ENCODE data around the gene TRIM4.
A peak's percentile ranks its signal among the peaks of the same experiment; 100 is the strongest.
"Not testable (repeated sequence)": the region's sequence is repeated elsewhere in the genome, so short reads cannot be mapped to it uniquely, and the experiment has no call there.

TRIM4 gene

GRCh38 chr7:99881370-99881769 lies 38.0 kb downstream of the TRIM4 start:
- Histone ChIP-seq H3K4me3 (ENCODE audit: low read depth, low read length) (no peak overlapping the region), H3K36me3 (ENCODE audit: control insufficient read depth, insufficient read depth, low read length) (no peaks in the 10 kb centered on the region), H3K9me3 (ENCODE audit: control insufficient read depth, insufficient read depth, low read length) (no peaks in the 10 kb centered on the region), H3K4me1 (ENCODE audit: control insufficient read depth, insufficient read depth, low read length) (no peaks in the 10 kb centered on the region), H3K27ac (ENCODE audit: low read depth, low read length) (no peak overlapping the region), H3K27me3 (ENCODE audit: control insufficient read depth, insufficient read depth, low read length) (no peaks in the 10 kb centered on the region), H3K9ac (ENCODE audit: low read depth, low read length) (no peak overlapping the region)

GRCh38 chr7:99876933-99877332 lies 42.4 kb downstream of the TRIM4 start, which contains the start of gene OR2AE1:
Gene OR2AE1, minus strand, starts transcription at chr7:99877033. Its CDS starts 0 bp downstream, at chr7:99877033.
- no peak within 1 kb of the TSS for H3K4me3 ChIP-seq (ENCODE audit: low read depth, low read length)
- no peaks in the 10 kb centered on the region for H3K36me3 ChIP-seq (ENCODE audit: control insufficient read depth, insufficient read depth, low read length)
- H3K4me1 ChIP-seq (ENCODE audit: control insufficient read depth, insufficient read depth, low read length): no peaks in the 10 kb centered on the region
- no peak within 1 kb of the TSS for H3K27ac ChIP-seq (ENCODE audit: low read depth, low read length)
- no peaks in the 10 kb centered on the region for H3K27me3 ChIP-seq (ENCODE audit: control insufficient read depth, insufficient read depth, low read length)
- no peaks in the 10 kb centered on the region for H3K9me3 ChIP-seq (ENCODE audit: control insufficient read depth, insufficient read depth, low read length)
- H3K9ac ChIP-seq (ENCODE audit: low read depth, low read length): no peak within 1 kb of the TSS

- no peaks in the 10 kb centered on the region for H3K9me3 ChIP-seq (ENCODE audit: control insufficient read depth, insufficient read depth, low read length)
- no peak overlapping the region for H3K9ac ChIP-seq (ENCODE audit: low read depth, low read length)
- H3K27me3 ChIP-seq (ENCODE audit: control insufficient read depth, insufficient read depth, low read length): no peaks in the 10 kb centered on the region
- H3K4me1 ChIP-seq (ENCODE audit: control insufficient read depth, insufficient read depth, low read length): no peaks in the 10 kb centered on the region
- H3K4me3 ChIP-seq (ENCODE audit: low read depth, low read length): no peak overlapping the region
- H3K27ac ChIP-seq (ENCODE audit: low read depth, low read length): no peak overlapping the region
- H3K36me3 ChIP-seq (ENCODE audit: control insufficient read depth, insufficient read depth, low read length): no peaks in the 10 kb centered on the region
These were observed 42.8 kb downstream of the TRIM4 start for GRCh38 chr7:99876491-99876890.

- Histone ChIP-seq H3K27me3 (ENCODE audit: control insufficient read depth, insufficient read depth, low read length) (no peaks in the 10 kb centered on the region), H3K9ac (ENCODE audit: low read depth, low read length) (no peak overlapping the region), H3K27ac (ENCODE audit: low read depth, low read length) (peak overlapping the region; percentile 30), H3K9me3 (ENCODE audit: control insufficient read depth, insufficient read depth, low read length) (peaks cover 3% of the 10 kb centered on the region; the same call in 1 of the 2 replicates), H3K4me1 (ENCODE audit: control insufficient read depth, insufficient read depth, low read length) (no peaks in the 10 kb centered on the region), H3K4me3 (ENCODE audit: low read depth, low read length) (no peak overlapping the region), H3K36me3 (ENCODE audit: control insufficient read depth, insufficient read depth, low read length) (no peaks in the 10 kb centered on the region)
These were observed 51.1 kb downstream of the TRIM4 start for GRCh38 chr7:99868246-99868645.

GRCh38 chr7:99867477-99867876 lies 51.9 kb downstream of the TRIM4 start:
- H3K4me1 ChIP-seq (ENCODE audit: control insufficient read depth, insufficient read depth, low read length); H3K9me3 ChIP-seq (ENCODE audit: control insufficient read depth, insufficient read depth, low read length); H3K27me3 ChIP-seq (ENCODE audit: control insufficient read depth, insufficient read depth, low read length); H3K36me3 ChIP-seq (ENCODE audit: control insufficient read depth, insufficient read depth, low read length); H3K4me3 ChIP-seq (ENCODE audit: low read depth, low read length); H3K9ac ChIP-seq (ENCODE audit: low read depth, low read length); H3K27ac ChIP-seq (ENCODE audit: low read depth, low read length): not testable (repeated sequence)

- Histone ChIP-seq H3K4me1 (ENCODE audit: control insufficient read depth, insufficient read depth, low read length) (no peaks in the 10 kb centered on the region), H3K36me3 (ENCODE audit: control insufficient read depth, insufficient read depth, low read length) (no peaks in the 10 kb centered on the region), H3K27me3 (ENCODE audit: control insufficient read depth, insufficient read depth, low read length) (no peaks in the 10 kb centered on the region), H3K9me3 (ENCODE audit: control insufficient read depth, insufficient read depth, low read length) (peaks cover 3% of the 10 kb centered on the region; the same call in 1 of the 2 replicates), H3K4me3 (ENCODE audit: low read depth, low read length) (no peak overlapping the region), H3K9ac (ENCODE audit: low read depth, low read length) (no peak overlapping the region), H3K27ac (ENCODE audit: low read depth, low read length) (no peak overlapping the region)
These were observed 55.4 kb downstream of the TRIM4 start for GRCh38 chr7:99863847-99864440.

GRCh38 chr7:99860281-99861127 lies 58.8 kb downstream of the TRIM4 start:
- peaks cover 3% of the 10 kb centered on the region; the same call in 1 of the 2 replicates for H3K9me3 ChIP-seq (ENCODE audit: control insufficient read depth, insufficient read depth, low read length)
- no peak overlapping the region for H3K4me3 ChIP-seq (ENCODE audit: low read depth, low read length)
- H3K27me3 ChIP-seq (ENCODE audit: control insufficient read depth, insufficient read depth, low read length): no peaks in the 10 kb centered on the region
- H3K27ac ChIP-seq (ENCODE audit: low read depth, low read length): no peak overlapping the region
- no peaks in the 10 kb centered on the region for H3K36me3 ChIP-seq (ENCODE audit: control insufficient read depth, insufficient read depth, low read length)
- H3K9ac ChIP-seq (ENCODE audit: low read depth, low read length): no peak overlapping the region
- no peaks in the 10 kb centered on the region for H3K4me1 ChIP-seq (ENCODE audit: control insufficient read depth, insufficient read depth, low read length)

GRCh38 chr7:99855236-99855635 lies 64.1 kb downstream of the TRIM4 start:
- Histone ChIP-seq H3K4me3 (ENCODE audit: low read depth, low read length) (no peak overlapping the region), H3K36me3 (ENCODE audit: control insufficient read depth, insufficient read depth, low read length) (no peaks in the 10 kb centered on the region), H3K9me3 (ENCODE audit: control insufficient read depth, insufficient read depth, low read length) (no peaks in the 10 kb centered on the region), H3K27ac (ENCODE audit: low read depth, low read length) (no peak overlapping the region), H3K27me3 (ENCODE audit: control insufficient read depth, insufficient read depth, low read length) (no peaks in the 10 kb centered on the region), H3K4me1 (ENCODE audit: control insufficient read depth, insufficient read depth, low read length) (no peaks in the 10 kb centered on the region), H3K9ac (ENCODE audit: low read depth, low read length) (no peak overlapping the region)

- Histone ChIP-seq H3K9me3 (ENCODE audit: control insufficient read depth, insufficient read depth, low read length) (no peaks in the 10 kb centered on the region), H3K9ac (ENCODE audit: low read depth, low read length) (no peak overlapping the region), H3K27ac (ENCODE audit: low read depth, low read length) (no peak overlapping the region), H3K36me3 (ENCODE audit: control insufficient read depth, insufficient read depth, low read length) (no peaks in the 10 kb centered on the region), H3K27me3 (ENCODE audit: control insufficient read depth, insufficient read depth, low read length) (no peaks in the 10 kb centered on the region), H3K4me3 (ENCODE audit: low read depth, low read length) (no peak overlapping the region), H3K4me1 (ENCODE audit: control insufficient read depth, insufficient read depth, low read length) (no peaks in the 10 kb centered on the region)
These were observed 70.7 kb downstream of the TRIM4 start for GRCh38 chr7:99848420-99849216.

- no peaks in the 10 kb centered on the region for H3K9me3 ChIP-seq (ENCODE audit: control insufficient read depth, insufficient read depth, low read length)
- H3K9ac ChIP-seq (ENCODE audit: low read depth, low read length): no peak overlapping the region
- H3K27me3 ChIP-seq (ENCODE audit: control insufficient read depth, insufficient read depth, low read length): no peaks in the 10 kb centered on the region
- H3K36me3 ChIP-seq (ENCODE audit: control insufficient read depth, insufficient read depth, low read length): no peaks in the 10 kb centered on the region
- no peak overlapping the region for H3K27ac ChIP-seq (ENCODE audit: low read depth, low read length)
- H3K4me1 ChIP-seq (ENCODE audit: control insufficient read depth, insufficient read depth, low read length): peaks cover 38% of the 10 kb centered on the region
- H3K4me3 ChIP-seq (ENCODE audit: low read depth, low read length): no peak overlapping the region
These were observed 75.0 kb downstream of the TRIM4 start for GRCh38 chr7:99844328-99844727.

GRCh38 chr7:99843808-99844207 lies 75.5 kb downstream of the TRIM4 start:
- Histone ChIP-seq H3K4me1 (ENCODE audit: control insufficient read depth, insufficient read depth, low read length) (peaks cover 44% of the 10 kb centered on the region), H3K9ac (ENCODE audit: low read depth, low read length) (no peak overlapping the region), H3K27ac (ENCODE audit: low read depth, low read length) (no peak overlapping the region), H3K27me3 (ENCODE audit: control insufficient read depth, insufficient read depth, low read length) (no peaks in the 10 kb centered on the region), H3K4me3 (ENCODE audit: low read depth, low read length) (no peak overlapping the region), H3K9me3 (ENCODE audit: control insufficient read depth, insufficient read depth, low read length) (no peaks in the 10 kb centered on the region), H3K36me3 (ENCODE audit: control insufficient read depth, insufficient read depth, low read length) (no peaks in the 10 kb centered on the region)
